Measurements from ENCODE around the gene COP1.

- TF ChIP-seq RCOR1 (IDR thresholded peaks at IDR 0.05; ENCODE audit: low read depth, low read length): no peak
- no peak for TF ChIP-seq SMC3 (IDR thresholded peaks at IDR 0.05)
- TF ChIP-seq, protein P1, sequence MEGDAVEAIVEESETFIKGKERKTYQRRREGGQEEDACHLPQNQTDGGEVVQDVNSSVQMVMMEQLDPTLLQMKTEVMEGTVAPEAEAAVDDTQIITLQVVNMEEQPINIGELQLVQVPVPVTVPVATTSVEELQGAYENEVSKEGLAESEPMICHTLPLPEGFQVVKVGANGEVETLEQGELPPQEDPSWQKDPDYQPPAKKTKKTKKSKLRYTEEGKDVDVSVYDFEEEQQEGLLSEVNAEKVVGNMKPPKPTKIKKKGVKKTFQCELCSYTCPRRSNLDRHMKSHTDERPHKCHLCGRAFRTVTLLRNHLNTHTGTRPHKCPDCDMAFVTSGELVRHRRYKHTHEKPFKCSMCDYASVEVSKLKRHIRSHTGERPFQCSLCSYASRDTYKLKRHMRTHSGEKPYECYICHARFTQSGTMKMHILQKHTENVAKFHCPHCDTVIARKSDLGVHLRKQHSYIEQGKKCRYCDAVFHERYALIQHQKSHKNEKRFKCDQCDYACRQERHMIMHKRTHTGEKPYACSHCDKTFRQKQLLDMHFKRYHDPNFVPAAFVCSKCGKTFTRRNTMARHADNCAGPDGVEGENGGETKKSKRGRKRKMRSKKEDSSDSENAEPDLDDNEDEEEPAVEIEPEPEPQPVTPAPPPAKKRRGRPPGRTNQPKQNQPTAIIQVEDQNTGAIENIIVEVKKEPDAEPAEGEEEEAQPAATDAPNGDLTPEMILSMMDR (IDR thresholded peaks at IDR 0.05): no peak
- TF ChIP-seq REST (IDR thresholded peaks at IDR 0.05): no peak
- no peak for TF ChIP-seq NR3C1 (IDR thresholded peaks at IDR 0.05)
- TF ChIP-seq ATOH8 (CRISPR knock-in tag; IDR thresholded peaks at IDR 0.05; ENCODE audit: low read depth): no peak
- TF ChIP-seq CEBPB (IDR thresholded peaks at IDR 0.05): no peak
- no peak for TF ChIP-seq NPAS2 (CRISPR knock-in tag; IDR thresholded peaks at IDR 0.05; ENCODE audit: borderline replicate concordance)
- TF ChIP-seq PBX3 (IDR thresholded peaks at IDR 0.05): no peak
- TF ChIP-seq, protein P2, sequence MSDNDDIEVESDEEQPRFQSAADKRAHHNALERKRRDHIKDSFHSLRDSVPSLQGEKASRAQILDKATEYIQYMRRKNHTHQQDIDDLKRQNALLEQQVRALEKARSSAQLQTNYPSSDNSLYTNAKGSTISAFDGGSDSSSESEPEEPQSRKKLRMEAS (IDR thresholded peaks at IDR 0.05): no peak
Observed at GRCh38 chr1:175895966-175896365, 311.1 kb downstream of the COP1 start.

All from A549 (cell line).